Measurements from ENCODE around the gene MEIOC. TPM values are rescaled to one million over a fixed set of nuclear protein-coding genes. Genes with fewer than 3 reads are reported as not detected.

Gene MEIOC
- total RNA-seq, result under 0.01 and 0.34 TPM in 2 replicates

DNA sequence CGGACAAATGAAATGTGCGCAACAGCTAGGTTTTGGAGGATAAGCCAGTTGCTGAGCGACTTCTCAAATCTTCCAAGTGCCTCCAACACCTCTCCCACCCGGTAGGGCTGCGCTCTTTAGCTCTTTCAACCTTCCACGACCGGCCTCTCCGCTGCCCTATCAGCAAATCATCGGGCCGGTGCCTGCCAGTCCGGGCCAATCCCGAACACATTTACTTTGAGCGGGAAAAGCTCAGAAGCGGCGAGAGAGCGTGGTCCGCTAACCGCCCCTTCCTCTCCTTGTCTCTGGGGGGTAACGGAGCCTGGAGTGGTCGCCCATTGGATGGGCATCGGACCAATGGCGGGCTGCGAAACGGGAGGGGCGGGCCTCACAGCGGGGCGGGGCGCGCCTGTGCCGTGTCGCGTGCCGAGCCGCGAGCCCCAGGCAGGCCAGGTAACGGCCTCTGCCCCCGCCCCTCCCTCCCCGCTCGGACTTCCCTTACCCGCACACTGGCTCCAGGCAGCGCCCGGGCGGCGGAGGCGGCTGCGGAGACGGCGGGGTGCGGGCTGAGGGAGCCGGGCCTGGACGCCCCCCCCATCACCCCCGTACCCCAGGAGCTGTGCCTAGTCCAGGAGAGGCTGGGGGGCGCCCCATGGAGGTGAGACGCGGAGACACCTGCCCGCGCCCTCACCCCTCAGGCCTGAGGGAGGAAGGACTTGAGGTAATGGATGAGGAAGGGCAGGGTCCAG, at the start of gene MEIOC:
TSS of gene MEIOC (plus strand) at position 486 of the 728 bp plus-strand sequence. CDS start at position 632, 146 bp downstream.

DNA sequence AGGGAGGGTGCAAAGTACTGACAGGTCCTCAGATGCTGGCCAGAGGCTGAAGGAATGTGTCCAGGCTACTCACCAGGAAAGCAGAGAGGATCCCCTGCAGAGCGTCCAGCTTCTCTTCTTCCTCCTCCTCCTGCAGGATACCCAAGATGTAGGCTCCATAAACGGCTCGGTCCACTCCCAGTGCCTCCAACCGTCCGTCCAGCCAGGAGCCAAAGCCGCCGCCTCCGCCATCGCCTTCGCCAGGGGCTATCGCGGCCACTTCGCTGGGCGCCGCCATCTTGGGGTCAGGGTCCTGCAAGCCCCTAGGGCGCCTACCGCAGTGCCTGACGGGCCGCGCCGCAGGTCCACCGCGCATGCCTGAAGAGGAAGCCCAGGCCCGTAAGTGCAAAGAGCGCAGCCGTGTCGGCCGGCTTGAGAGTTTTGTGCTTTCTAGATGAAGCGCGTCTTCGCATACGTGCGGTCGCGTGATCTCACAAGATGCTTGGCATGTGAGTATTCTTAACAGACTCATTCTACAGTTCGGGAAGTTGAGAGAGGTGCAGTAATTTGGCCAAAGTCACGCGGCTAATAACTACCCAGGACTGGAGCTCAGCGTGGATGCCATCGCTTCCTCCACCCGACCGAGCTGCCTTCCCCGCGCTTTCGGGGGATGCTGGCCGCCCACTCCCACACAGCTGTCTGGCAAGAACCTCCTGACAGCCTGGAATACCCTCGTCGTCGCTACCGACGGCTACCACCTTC, 33.4 kb downstream of the MEIOC start, which contains the start of gene CCDC43:
TSS of gene CCDC43 (minus strand) at position 300 of the 741 bp plus-strand sequence. CDS start at position 277, 23 bp downstream.

DNA sequence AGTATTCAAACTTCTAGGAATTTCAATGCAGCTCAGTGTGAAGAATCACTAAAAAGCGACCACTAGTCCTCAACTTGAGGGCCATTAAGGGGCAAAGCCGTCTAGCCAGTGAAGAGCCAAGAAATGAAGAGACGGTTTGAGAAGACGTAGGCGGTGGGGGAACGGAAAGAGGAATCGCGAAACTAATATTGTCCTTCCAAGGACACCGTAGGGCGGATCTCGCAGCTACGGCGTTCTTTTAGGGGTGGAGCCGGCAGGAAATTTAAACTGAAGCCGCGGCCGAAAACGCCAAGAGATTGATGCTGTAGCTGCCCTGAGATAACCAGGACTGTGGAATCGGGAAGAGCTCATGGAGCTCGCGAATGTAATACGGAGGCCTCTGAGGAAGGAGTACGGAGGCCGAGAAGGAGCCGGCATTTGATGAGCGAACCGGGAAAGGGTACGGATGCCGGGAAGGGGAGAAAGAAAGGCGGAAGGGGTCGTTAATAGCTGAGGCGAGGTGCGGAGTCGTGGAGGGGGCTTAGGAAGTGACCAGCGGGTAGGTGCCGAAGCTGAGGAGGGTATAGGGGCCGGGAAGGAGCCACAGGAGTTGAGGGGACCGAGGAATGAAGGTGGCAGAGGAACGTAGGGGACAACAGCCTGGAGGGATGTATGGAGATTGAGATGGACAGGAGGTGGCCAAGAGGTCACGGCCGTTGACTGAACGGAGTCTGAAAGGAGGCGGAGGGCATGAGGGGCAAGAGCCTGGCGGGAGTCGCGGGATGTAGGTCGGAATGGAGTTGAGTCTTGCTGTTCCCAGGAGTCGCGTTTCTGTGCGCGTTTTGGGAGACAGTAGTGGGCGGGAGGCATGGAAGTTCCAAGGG, 52.4 kb downstream of the MEIOC start, which contains the start of gene DBF4B:
TSS of gene DBF4B (plus strand) at position 265 of the 863 bp plus-strand sequence. CDS start at position 421, 156 bp downstream.

Other genes with a start within 250 kb of the MEIOC start
- gene GPATCH8, start 153.1 kb upstream of the MEIOC start, total RNA-seq, result 10.0 and 12.1 TPM in 2 replicates
- 44.7 and 44.9 TPM in 2 replicates for gene FZD2, start 99.0 kb upstream of the MEIOC start, total RNA-seq
- 19.2 and 26.9 TPM in 2 replicates for gene CCDC43, start 33.3 kb downstream of the MEIOC start, total RNA-seq
- gene DBF4B, start 52.2 kb downstream of the MEIOC start, total RNA-seq, result 9.2 and 12.3 TPM in 2 replicates
- 0.45 and 0.50 TPM in 2 replicates for gene ADAM11, start 102.5 kb downstream of the MEIOC start, total RNA-seq
- 15.5 and 18.3 TPM in 2 replicates for gene GJC1, start 173.8 kb downstream of the MEIOC start, total RNA-seq
- gene HIGD1B, start 191.4 kb downstream of the MEIOC start, total RNA-seq, result not detected in 2 replicates
- gene EFTUD2, start 243.0 kb downstream of the MEIOC start, total RNA-seq, result 72.5 and 86.7 TPM in 2 replicates